Skin of body (tissue), 2 donors: ENCODE results near the gene UCP3. TPM values are rescaled to one million over a fixed set of nuclear protein-coding genes. Genes with fewer than 3 reads are reported as not detected.

ENCODE experiments used
- DNase-seq: peaks from one replicate; lab custom pipeline; 2025; lab: John Stamatoyannopoulos, UW
- total RNA-seq: library from RNA; depleted of rRNA; stranded (reverse); fragments of >200 nt; gene quantifications from one replicate; pipeline ENCODE4 v1.2.3, GENCODE V29; 2014

UCP3 gene
- total RNA-seq, 1 donor from 2014 or later, result 0.39 TPM

DNA sequence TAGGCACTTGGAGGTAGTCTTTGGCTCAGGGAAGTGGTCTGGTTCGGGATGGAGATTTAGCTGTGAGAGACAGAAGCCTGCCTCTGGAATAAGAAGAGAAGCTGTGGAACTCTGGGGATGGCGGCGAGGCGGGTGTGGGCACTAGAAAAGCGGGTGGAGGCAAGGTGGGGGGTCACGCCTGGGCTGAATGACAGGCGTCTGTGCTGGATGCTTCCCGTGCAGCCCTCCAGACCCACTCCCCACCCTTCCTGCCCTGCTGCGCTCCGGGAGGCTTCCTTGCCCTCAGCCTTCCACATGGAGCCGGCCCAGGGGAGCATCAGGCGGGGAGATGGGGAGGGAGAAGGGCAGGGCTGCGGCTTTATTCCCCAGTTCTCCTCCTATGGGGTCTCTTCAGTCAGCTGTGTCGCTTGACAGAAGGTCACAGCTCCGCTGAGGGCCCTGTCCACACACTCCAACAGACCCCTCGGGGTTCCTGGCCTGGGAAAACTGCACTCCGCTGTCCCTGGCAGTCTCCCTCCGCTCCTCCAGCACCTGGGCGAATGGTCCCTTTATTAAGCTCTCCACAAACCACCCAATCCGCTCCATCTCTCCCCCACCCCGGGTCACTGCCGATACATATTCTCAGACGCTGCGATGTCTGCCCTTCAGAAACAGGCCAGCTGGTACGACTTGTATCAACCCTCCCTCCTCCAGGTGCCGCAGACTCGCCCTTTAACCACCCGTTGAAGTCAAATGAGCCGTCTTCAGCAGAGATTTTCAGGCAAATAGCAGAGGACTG lies 51.8 kb downstream of the UCP3 start:
- no peak for DNase-seq

DNA sequence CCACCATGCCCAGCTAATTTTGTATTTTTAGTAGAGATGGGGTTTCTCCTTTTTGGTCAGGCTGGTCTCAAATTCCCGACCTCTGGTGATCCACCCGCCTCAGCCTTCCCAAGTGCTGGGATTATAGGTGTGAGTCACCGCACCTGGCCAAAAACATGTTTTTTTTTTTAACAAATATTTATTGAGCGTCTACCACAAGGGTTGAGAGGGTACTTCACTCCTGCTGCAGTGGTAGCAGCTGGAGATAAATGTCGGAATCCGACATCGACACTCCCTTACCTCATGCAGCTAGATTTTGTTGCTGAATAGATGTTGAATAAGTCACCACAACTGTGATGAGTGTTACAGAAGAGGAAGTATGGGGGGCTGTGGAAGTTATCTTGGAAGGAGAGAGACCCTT lies 57.1 kb downstream of the UCP3 start:
- no peak for DNase-seq

DNA sequence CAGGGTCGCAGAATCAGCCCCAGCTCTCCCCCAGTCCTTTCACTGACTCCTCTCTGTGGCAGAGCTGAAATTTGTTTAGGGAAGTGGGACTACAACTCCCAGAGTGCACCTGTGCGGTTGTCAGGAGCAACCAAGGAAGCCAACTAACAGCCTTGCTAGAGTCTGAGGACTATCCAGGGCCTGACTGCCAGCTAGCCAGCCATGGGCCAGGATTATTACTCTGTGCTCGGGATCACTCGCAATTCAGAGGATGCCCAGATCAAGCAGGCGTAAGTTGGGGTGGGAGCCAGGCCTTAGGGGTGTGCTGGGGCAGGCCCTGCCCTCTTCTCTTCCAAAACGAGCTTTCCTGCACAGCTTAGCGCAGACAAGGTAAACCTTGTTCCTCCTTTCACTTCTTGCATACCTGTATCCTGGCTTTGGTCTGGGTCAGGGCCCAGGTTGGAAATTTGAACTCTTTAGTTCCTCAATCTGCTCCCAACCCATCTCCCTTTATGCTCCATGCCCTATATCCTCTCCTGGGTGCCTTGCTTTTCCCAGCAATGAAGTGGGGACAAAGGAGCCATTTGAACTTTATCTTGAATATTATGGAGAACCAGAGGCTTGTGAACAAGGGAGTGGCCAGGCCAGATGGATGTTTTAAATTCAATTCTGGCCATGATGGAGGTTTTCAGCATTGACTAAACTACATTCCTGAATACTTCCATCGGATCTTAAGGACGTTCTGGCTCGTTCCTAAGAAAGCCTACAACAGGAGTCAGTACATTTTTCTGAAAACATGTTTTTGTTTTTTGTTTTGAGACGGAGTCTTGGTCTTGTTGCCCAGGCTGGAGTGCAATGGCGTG lies 57.8 kb downstream of the UCP3 start, which contains the start of gene DNAJB13:
TSS of gene DNAJB13 (plus strand) at position 158 of the 842 bp plus-strand sequence. CDS start at position 202, 44 bp downstream.
- no peak for DNase-seq

Other genes starting within 250 kb of the UCP3 start
- 82.4 TPM for gene RAB6A, start 248.0 kb downstream of the UCP3 start, total RNA-seq
- gene MRPL48, start 221.2 kb downstream of the UCP3 start, total RNA-seq, result 30.6 TPM
- gene COA4, start 132.2 kb downstream of the UCP3 start, total RNA-seq, result 27.0 TPM
- 14.3 TPM for gene PAAF1, start 132.1 kb downstream of the UCP3 start, total RNA-seq
- not detected for gene DNAJB13, start 58.1 kb downstream of the UCP3 start, total RNA-seq
- 22.9 TPM for gene UCP2, start 26.2 kb downstream of the UCP3 start, total RNA-seq
- gene C2CD3, start 161.9 kb upstream of the UCP3 start, total RNA-seq, result 16.2 TPM
- gene PPME1, start 162.2 kb upstream of the UCP3 start, total RNA-seq, result 28.3 TPM